Occipital lobe (tissue), 2 donors: ENCODE measurements around the gene CDHR5. TPM values are rescaled to one million over a fixed set of nuclear protein-coding genes. Genes with fewer than 3 reads are reported as not detected.
"Not testable (repeated sequence)": the region's sequence is repeated elsewhere in the genome, so short reads cannot be mapped to it uniquely, and the experiment has no call there.

Source experiments
- DNase-seq: peaks from one replicate; lab custom pipeline; 2025; lab: John Stamatoyannopoulos, UW
- total RNA-seq: library from RNA; depleted of rRNA; stranded (reverse); fragments of >200 nt; gene quantifications from one replicate; pipeline ENCODE4 v1.2.3, GENCODE V29; 2014

Gene CDHR5
- total RNA-seq, 1 donor from 2014 or later: not detected

- DNase-seq: no peak
Observed at GRCh38 chr11:587978-588380, 36.8 kb downstream of the CDHR5 start.

DNA sequence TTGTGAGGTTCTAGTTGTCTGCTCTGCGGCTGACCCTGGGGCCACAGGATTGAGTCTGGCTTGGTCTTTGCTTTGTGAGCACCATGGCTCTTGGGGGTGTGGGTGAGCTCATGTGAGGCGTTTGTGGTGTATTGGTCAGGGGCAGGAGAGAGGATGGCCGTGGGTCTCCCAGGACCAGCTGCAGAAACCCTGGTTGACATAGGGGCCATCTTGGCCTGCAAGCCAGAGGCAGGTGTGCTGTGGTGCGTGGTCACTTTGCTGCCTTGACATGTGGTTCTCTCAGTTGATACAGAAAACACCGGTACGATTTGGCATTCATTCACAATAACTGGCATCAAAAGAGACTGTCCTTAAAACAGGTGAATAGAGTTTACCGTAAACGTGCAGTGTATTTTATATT, 37.2 kb downstream of the CDHR5 start:
- no peak for DNase-seq

DNA sequence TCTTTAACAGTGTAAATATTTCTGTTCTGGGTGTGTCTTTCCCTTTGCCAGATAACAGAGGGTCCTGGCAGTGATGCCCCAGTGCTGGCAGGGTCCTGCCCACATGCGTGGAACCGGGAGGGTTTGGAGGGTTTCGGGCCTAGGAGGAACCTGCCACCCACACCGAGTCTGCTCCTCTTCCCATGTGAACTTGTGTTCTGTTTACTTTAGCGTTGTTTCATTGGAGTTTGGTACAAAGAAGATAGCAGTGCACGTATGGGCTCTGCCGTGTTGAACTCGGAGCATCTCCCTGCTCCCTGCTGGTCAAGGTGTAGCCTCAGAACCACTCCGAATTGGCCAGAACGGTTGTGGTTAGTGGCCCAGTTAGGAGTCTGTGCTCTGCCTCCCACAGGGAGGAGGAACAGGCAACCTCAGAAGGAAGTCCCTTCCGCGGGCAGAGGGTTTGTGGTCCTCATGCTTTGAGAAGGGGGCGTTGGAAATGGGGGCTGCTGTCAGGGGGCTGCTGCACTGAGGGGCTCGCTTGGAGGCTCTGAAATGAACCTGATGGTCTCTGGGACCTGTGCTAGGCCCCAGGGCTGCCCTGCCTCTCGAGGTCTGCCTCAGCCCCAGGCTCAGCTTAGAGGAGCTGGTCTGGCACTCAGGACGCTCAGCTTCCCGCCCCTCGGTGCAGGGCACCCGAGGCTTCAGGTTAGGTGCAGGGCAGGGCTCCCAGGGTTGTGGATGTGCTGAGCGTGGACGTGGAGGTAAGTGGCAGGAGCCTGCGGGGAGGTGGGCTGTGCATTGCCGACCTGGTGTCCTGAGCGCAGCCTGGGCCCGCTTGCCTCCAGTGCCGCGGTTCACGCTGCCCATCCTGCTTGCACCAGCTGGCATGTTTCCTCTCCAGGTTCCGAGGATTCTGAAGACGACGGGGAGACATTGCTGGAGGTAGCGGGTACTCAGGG, 38.1 kb downstream of the CDHR5 start:
- DNase-seq: no peak

- no peak for DNase-seq
Observed at GRCh38 chr11:584287-584686, 40.5 kb downstream of the CDHR5 start.

GRCh38 chr11:581752-582151, 43.0 kb downstream of the CDHR5 start:
- peak; percentile 38 for DNase-seq

DNA sequence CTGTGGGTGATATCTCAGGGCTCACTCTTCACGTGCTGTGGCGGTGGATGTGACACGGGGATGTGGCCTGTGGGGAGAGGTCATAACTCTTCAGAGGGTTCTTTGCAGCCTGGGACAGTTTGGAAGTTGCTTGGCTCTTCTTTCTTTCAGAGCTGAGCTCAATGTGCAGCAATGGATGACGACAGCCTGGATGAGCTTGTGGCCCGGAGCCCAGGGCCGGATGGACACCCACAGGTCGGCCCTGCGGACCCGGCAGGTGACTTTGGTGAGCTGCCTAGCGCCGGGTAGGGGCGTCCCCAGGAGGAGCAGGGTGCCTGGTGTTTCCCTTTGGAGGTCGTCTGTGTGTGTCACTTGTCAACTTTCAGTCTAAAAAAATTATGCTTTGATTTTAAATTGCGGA, 43.4 kb downstream of the CDHR5 start:
- no peak for DNase-seq

GRCh38 chr11:579830-580601, 44.7 kb downstream of the CDHR5 start:
- DNase-seq: no peak

DNA sequence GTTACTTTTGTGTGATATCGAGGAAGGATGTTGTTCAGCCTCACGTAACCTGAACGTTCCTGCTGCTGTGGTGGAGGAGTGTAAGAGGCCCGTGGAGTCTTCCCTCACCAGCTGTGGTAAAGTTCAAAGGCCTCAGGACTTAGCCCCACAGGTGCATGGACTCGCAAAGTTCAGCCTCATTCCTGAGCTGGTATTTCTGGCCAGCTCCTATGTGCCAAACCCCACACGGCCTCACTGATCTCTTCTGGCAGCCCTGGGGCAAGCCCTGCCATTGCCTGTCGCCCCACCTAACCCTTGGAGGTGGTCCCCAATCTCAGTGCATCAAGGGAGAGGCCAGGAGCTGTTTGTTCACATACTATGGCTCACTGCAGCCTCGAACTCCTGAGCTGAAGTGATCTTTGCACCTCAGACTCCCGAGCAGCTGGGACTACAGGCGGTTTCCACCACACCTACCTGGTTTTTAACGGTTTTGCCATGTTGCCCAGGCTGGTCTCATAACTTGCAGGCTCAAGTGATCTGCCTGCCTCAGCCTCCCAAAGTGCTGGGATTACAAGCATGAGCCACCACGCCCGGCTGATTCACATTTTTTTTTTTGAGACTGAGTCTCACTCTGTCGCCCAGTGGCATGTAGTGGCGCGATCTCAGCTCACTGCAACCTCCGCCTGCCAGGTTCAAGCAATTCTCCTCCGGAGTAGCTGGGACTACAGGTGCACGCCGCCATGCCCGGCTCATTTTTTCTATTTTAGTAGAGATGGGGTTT, 46.3 kb downstream of the CDHR5 start:
- DNase-seq: no peak

- no peak for DNase-seq
Observed at GRCh38 chr11:577611-577894, 47.2 kb downstream of the CDHR5 start.

GRCh38 chr11:576811-577610, 47.7 kb downstream of the CDHR5 start:
- DNase-seq: no peak

DNA sequence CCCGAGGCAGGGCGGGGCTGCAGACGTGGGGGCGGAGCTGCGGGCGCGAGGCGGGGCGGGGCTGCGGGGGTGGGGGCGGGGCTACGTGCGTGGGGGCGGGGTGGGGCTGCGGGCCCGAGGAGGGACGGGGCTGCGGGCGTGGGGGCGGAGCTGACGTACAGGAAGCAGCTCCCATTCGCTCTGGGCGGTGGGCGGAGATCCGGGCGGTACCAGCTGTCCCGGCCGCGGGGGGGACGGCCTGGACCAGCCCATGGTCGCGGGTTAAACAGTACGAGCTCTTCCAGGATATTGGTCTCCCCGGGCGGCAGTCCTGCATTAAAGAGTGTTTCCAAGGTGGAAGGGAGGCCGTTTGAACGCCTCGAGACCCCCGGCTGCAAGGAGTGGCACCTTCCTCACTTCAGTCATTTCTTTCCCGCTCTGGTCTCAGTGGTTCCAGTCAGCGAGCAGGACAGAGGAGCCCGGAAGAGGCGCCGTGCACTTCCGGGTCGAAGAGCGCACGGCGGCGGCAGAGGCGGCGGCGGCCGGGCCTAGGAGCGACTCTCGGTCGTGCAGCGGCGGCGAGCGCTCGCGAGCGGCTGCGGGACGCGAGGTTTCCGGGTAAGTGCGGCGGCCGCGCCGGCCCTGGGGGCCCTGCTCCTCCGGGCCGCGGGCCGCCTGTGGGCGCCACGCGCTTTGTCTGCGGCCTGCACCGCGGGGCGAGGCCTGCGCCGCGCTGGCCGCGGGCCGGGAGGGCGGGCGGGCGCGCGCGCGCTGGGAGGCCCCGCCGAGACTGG, 48.6 kb downstream of the CDHR5 start, which contains the start of gene PHRF1:
PHRF1 (plus strand) TSS at position 475 of the 773 bp plus-strand sequence. CDS start 5,043 bp downstream, outside the sequence.
- DNase-seq: peak; percentile 93

- DNase-seq: no peak
Observed at GRCh38 chr11:575313-575995, 49.3 kb downstream of the CDHR5 start.

GRCh38 chr11:574632-575312, 50.0 kb downstream of the CDHR5 start:
- no peak for DNase-seq

GRCh38 chr11:574031-574570, 50.7 kb downstream of the CDHR5 start:
- DNase-seq: not testable (repeated sequence)

DNA sequence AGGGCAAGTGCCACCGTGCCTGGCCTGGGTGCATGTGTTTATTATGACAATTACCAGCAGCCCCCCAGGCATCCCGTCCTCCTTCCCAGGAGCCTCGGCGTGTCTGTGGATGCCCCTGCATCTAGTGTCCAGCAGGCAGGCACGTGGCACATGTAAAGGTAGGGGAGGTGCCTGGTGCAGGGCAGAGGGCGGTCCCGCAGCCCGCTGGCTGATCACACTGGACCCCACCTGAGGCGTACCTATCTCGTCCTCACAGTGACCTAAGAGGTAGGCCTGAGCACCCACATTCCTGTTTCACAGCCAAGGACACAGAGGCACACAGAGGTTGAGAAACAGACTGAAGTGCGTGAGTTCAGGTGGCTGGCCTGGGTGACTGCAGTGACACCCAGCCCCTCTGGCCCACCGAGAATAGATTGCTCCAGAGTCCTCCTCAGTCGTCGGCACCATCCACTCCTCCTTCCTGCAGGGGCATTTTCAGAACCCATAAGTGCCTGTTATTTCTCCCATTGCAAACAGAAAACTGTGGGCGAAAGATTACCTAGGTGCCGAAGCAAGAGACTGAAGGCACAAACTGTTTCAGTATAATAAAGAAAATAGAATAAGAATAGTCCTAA, 51.5 kb downstream of the CDHR5 start:
- DNase-seq: no peak

DNA sequence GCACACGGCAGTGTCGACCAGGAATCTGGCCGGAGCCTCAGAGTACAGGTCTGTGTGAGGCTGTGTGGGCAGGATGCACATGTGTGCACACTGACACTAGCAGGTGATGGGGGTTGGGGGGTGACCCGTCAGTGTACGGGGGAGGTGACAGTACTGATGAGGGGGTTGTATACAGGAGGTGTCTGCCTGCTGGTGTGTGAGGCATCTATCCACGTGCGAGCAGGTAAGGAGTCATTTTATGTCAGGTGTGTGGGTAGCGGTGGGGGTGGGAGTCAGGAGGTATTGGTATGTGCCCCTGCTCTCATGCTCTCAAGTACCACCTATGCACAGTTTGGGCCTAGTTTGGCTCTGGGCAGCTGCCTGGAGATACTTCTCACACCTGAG, 53.0 kb downstream of the CDHR5 start:
- no peak for DNase-seq

DNA sequence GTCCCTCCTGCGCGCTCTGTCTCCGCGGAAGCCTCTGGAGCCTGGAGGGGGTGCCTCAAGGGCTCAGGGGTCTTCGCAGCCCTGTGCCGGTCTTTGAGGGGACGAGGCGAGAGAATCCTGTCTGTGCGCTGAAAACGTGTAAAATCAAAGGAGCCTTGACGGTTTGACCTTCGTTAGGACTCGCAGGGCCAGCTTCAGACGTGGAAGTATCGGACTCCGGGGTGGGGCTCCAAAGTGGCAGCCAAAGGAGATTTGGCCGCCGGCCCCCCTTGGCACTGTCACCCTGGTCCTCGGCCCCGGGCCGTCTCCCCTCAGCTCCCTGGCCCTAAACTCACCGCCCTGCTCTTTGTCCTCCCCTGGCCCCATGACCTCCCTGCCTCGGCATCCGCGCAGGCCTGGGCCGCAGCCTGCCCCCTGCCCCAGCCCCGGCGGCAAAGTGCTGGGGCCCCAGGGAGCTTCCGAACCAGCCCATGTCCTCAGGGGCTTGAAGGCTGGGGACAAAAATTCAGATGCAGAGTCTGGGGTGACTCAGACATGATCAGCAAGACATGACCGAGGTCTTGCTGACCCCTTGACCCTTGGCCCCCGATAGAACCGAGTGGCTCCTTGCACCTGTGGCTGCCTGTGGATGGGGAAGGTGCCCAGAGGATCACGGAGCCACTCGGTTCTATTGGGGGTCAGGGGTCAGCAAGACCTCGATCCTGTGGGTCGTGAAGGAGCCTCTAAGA, 55.4 kb downstream of the CDHR5 start:
- DNase-seq: no peak
